ENCODE results near the gene HEPACAM. TPM values are rescaled to one million over a fixed set of nuclear protein-coding genes. Genes with fewer than 3 reads are reported as not detected.

Gene HEPACAM
- total RNA-seq, 1 experiment from 2014 or later = not detected

- peaks cover 6% of the 10 kb centered on the region for H3K27me3 ChIP-seq (replicated peaks; ENCODE audit: insufficient read depth, low read depth, low read length, poor library complexity)
- no peaks in the 10 kb centered on the region for H3K4me1 ChIP-seq (ENCODE audit: insufficient read depth, low read length, poor library complexity, severe bottlenecking)
- no TSS peak for BruUV-seq (replicated peaks)
- H3K4me3 ChIP-seq (ENCODE audit: low read depth, low read length, poor library complexity, severe bottlenecking) = no peak overlapping the region
- no peak for DNase-seq (ENCODE audit: low spot score)
- POLR2A ChIA-PET (ENCODE audit: low non-redundant PET) = no interaction called here
- CTCF ChIA-PET = no interaction called here
- TF ChIP-seq EZH2 (IDR thresholded peaks at IDR 0.05; ENCODE audit: borderline replicate concordance, low read depth, low read length, poor library complexity, severe bottlenecking) = no peak
- TF ChIP-seq CTCF (conservative IDR thresholded peaks at IDR 0.05; ENCODE audit: low read depth, low read length) = no peak
- H3K27ac ChIP-seq (ENCODE audit: low read depth, low read length, poor library complexity, severe bottlenecking) = no peak overlapping the region
- intact Hi-C loops (cut with micrococcal nuclease; ENCODE audit: unreplicated experiment) = no loop called here
- H3K9me3 ChIP-seq (ENCODE audit: low read depth, low read length, poor library complexity, severe bottlenecking) = no peaks in the 10 kb centered on the region
- no peaks in the 10 kb centered on the region for H3K36me3 ChIP-seq (ENCODE audit: insufficient read depth, low read length, poor library complexity, severe bottlenecking)
These were observed 54.9 kb downstream of the HEPACAM start for GRCh38 chr11:124880958-124881357.

DNA sequence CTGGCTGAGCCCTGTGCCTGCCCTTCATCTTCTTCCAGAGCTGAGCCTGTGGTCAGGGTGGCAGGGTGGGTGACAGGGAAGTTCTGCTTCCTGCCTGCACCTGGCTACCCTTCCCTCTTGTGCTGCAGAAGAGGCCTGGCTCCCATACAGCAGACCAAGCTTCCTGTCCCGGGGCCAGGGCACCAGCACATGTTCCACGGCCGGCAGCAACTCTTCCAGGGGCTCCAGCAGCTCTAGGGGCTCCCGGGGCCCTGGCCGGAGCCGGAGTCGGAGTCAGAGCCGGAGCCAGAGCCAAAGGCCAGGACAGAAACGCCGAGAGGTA is 55.6 kb downstream of the HEPACAM start:
- Histone ChIP-seq H3K27ac (ENCODE audit: low read depth, low read length, poor library complexity, severe bottlenecking) (no peak overlapping the region), H3K9me3 (ENCODE audit: low read depth, low read length, poor library complexity, severe bottlenecking) (no peaks in the 10 kb centered on the region), H3K27me3 (replicated peaks; ENCODE audit: insufficient read depth, low read depth, low read length, poor library complexity) (peaks cover 6% of the 10 kb centered on the region), H3K4me3 (ENCODE audit: low read depth, low read length, poor library complexity, severe bottlenecking) (no peak overlapping the region), H3K4me1 (ENCODE audit: insufficient read depth, low read length, poor library complexity, severe bottlenecking) (no peaks in the 10 kb centered on the region), H3K36me3 (ENCODE audit: insufficient read depth, low read length, poor library complexity, severe bottlenecking) (no peaks in the 10 kb centered on the region)
- intact Hi-C loops (cut with micrococcal nuclease; ENCODE audit: unreplicated experiment) = no loop called here
- DNase-seq (ENCODE audit: low spot score) = no peak
- no TSS peak for BruUV-seq (replicated peaks)
- ChIA-PET CTCF (no interaction called here), POLR2A (ENCODE audit: low non-redundant PET) (no interaction called here)
- TF ChIP-seq EZH2 (IDR thresholded peaks at IDR 0.05; ENCODE audit: borderline replicate concordance, low read depth, low read length, poor library complexity, severe bottlenecking) (no peak), CTCF (conservative IDR thresholded peaks at IDR 0.05; ENCODE audit: low read depth, low read length) (no peak)

GRCh38 chr11:124879493-124880289 is 56.2 kb downstream of the HEPACAM start:
- BruUV-seq (replicated peaks) = no TSS peak
- TF ChIP-seq CTCF (conservative IDR thresholded peaks at IDR 0.05; ENCODE audit: low read depth, low read length) (no peak), EZH2 (IDR thresholded peaks at IDR 0.05; ENCODE audit: borderline replicate concordance, low read depth, low read length, poor library complexity, severe bottlenecking) (no peak)
- DNase-seq (ENCODE audit: low spot score) = no peak
- ChIA-PET POLR2A (ENCODE audit: low non-redundant PET) (no interaction called here), CTCF (no interaction called here)
- peaks cover 2% of the 10 kb centered on the region for H3K27me3 ChIP-seq (replicated peaks; ENCODE audit: insufficient read depth, low read depth, low read length, poor library complexity)
- no peaks in the 10 kb centered on the region for H3K36me3 ChIP-seq (ENCODE audit: insufficient read depth, low read length, poor library complexity, severe bottlenecking)
- H3K4me1 ChIP-seq (ENCODE audit: insufficient read depth, low read length, poor library complexity, severe bottlenecking) = no peaks in the 10 kb centered on the region
- H3K4me3 ChIP-seq (ENCODE audit: low read depth, low read length, poor library complexity, severe bottlenecking) = no peak overlapping the region
- no peak overlapping the region for H3K27ac ChIP-seq (ENCODE audit: low read depth, low read length, poor library complexity, severe bottlenecking)
- intact Hi-C loops (cut with micrococcal nuclease; ENCODE audit: unreplicated experiment) = no loop called here
- no peaks in the 10 kb centered on the region for H3K9me3 ChIP-seq (ENCODE audit: low read depth, low read length, poor library complexity, severe bottlenecking)
